Measurements from ENCODE around the gene SMCHD1. TPM values are rescaled to one million over a fixed set of nuclear protein-coding genes. Genes with fewer than 3 reads are reported as not detected.

SMCHD1 gene
- total and polyA plus RNA-seq, 10 of the 15 experiments (the other 5 are each of a cell fraction or from before 2014, with no cell fraction given) = 6.0 to 110 (median 48.0) TPM

DNA sequence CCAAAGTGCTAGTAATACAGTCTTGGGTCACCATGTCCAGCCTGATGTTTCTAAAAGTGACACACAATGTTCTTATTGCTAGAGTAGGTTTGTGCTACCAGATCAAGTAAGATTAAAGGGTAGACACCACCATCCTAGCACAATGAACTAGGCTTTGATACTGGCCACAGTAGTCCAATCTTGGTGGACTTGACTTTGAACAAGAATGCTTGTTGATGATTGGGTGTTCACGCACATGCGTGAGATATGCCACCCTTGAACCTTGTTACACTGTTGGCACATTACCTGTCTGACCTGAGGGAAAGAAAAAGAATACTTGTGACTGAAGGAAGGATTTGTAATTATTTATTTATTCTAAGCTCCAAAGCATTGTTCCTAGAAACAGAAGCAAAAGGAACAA, 119.1 kb downstream of the SMCHD1 start:
- Histone ChIP-seq H3K27ac (ENCODE audit: control insufficient read depth, insufficient read depth) (no peak overlapping the region), H4K20me1 (ENCODE audit: control insufficient read depth, insufficient read depth) (no peaks in the 10 kb centered on the region), H3K9me3 (replicated peaks; ENCODE audit: control insufficient read depth, insufficient read depth, low read length) (no peaks in the 10 kb centered on the region), H3K4me3 (no peak overlapping the region), H3K27me3 (replicated peaks in 1 of 2; ENCODE audit: control insufficient read depth in 2 of 2, insufficient read depth in 2 of 2, low read length in 1 of 2) (no peaks in the 10 kb centered on the region), H2AFZ (ENCODE audit: control insufficient read depth, low read depth, low read length) (no peak overlapping the region), H3K4me2 (ENCODE audit: control insufficient read depth, insufficient read depth) (no peak overlapping the region), H3K79me2 (ENCODE audit: control insufficient read depth, insufficient read depth, low read length) (no peaks in the 10 kb centered on the region), H3K36me3 (ENCODE audit: control insufficient read depth in 2 of 2, insufficient read depth in 2 of 2, low read length in 1 of 2) (peaks cover 10 to 49% of the 10 kb centered on the region in 2 experiments), H3K4me1 (ENCODE audit: control insufficient read depth, insufficient read depth, low read length) (peaks cover 12% of the 10 kb centered on the region), H3K9ac (ENCODE audit: control insufficient read depth, insufficient read depth, low read length) (no peak overlapping the region)
- intact Hi-C loops (cut with micrococcal nuclease; ENCODE audit: unreplicated experiment) = no loop called here
- ATAC-seq (no peak), FAIRE-seq (no peak), DNase-seq (ENCODE audit: low read depth, low spot score) (no peak)
- no TSS peak for BruUV-seq (replicated peaks)
- 98% methylated on average over 2 of the region's 2 CpGs for WGBS (ENCODE audit: insufficient coverage, insufficient replicate concordance, low lambda C conversion rate, missing lambda C conversion rate)
- ChIA-PET SMC1A (ENCODE audit: uncharacterized antibody, unreplicated experiment) (no interaction called here), POLR2A (interaction anchor here (0.6 kb wide), 2 partner anchors 61 to 109 kb away, joined by 4 to 7 read pairs; no protein-coding TSS in a partner anchor), RAD21 (ENCODE audit: unreplicated experiment) (no interaction called here), CTCF (interaction anchor here (0.6 kb wide), 1 partner anchor 42 kb away, joined by 3 read pairs; no protein-coding TSS in a partner anchor)
- in situ Hi-C loops (cut with MboI) = no loop called here
- TF ChIP-seq ESRRA (IDR thresholded peaks at IDR 0.05; ENCODE audit: low read length) (no peak), FOS (IDR thresholded peaks at IDR 0.05; ENCODE audit: borderline replicate concordance, extremely low read depth, insufficient read length) (no peak), IRF3 (IDR thresholded peaks at IDR 0.05) (no peak), MTA2 (IDR thresholded peaks at IDR 0.05; ENCODE audit: low read depth) (no peak), RFX5 (IDR thresholded peaks at IDR 0.05; ENCODE audit: low read depth, low read length) (no peak)
- TF ChIP-seq, protein P1, sequence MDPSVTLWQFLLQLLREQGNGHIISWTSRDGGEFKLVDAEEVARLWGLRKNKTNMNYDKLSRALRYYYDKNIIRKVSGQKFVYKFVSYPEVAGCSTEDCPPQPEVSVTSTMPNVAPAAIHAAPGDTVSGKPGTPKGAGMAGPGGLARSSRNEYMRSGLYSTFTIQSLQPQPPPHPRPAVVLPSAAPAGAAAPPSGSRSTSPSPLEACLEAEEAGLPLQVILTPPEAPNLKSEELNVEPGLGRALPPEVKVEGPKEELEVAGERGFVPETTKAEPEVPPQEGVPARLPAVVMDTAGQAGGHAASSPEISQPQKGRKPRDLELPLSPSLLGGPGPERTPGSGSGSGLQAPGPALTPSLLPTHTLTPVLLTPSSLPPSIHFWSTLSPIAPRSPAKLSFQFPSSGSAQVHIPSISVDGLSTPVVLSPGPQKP (IDR thresholded peaks at IDR 0.05; ENCODE audit: low read depth, low read length) = no peak
